HEK293T (cell line): ENCODE data around the gene HEBP2.

Source experiments
- CTCF ChIA-PET: fragments of 350-600 bp; formaldehyde crosslinking; extraction: SDS; loops from one replicate; lab custom pipeline; 2021; ENCODE audit warnings: antibody characterized with exemption, inconsistent platforms; lab: Yijun Ruan, JAX
- POLR2A ChIA-PET: fragments of 350-600 bp; formaldehyde crosslinking; extraction: SDS; loops from one replicate; lab custom pipeline; 2020; ENCODE audit warnings: antibody characterized with exemption, inconsistent platforms; lab: Yijun Ruan, JAX
- DNase-seq: peaks from one replicate; pipeline ENCODE4 v3.0.0; 2012; ENCODE audit warnings: mixed read lengths; ENCODE audit errors: extremely low spot score
- ARNT ChIP-seq: fragments of 450-650 bp; IDR thresholded peaks from 2 replicates; pipeline ENCODE4 v1.6.1; 2017; ENCODE audit warnings: mild to moderate bottlenecking
- BHLHE40 ChIP-seq: fragments of 450-650 bp; IDR thresholded peaks from 2 replicates; pipeline ENCODE4 v1.6.1; 2016; ENCODE audit warnings: mild to moderate bottlenecking, moderate library complexity, borderline replicate concordance
- CTBP1 ChIP-seq: fragments of 450-650 bp; IDR thresholded peaks from 2 replicates; pipeline ENCODE4 v1.6.1; 2016; ENCODE audit warnings: borderline replicate concordance
- ELF4 ChIP-seq: fragments of 450-650 bp; IDR thresholded peaks from 2 replicates; pipeline ENCODE4 v1.6.1; 2017; ENCODE audit warnings: antibody characterized with exemption
- FOXA1 ChIP-seq: fragments of 450-650 bp; IDR thresholded peaks from 2 replicates; pipeline ENCODE4 v1.6.1; 2016; ENCODE audit warnings: mild to moderate bottlenecking
- FOXK2 ChIP-seq: fragments of 450-650 bp; IDR thresholded peaks from 2 replicates; pipeline ENCODE4 v1.6.1; 2016; ENCODE audit warnings: mild to moderate bottlenecking
- FOXM1 ChIP-seq: fragments of 450-650 bp; IDR thresholded peaks from 2 replicates; pipeline ENCODE4 v1.6.1; 2017; ENCODE audit warnings: mild to moderate bottlenecking, borderline replicate concordance
- HDGF ChIP-seq: fragments of 450-650 bp; IDR thresholded peaks from 2 replicates; pipeline ENCODE4 v1.6.1; 2017; ENCODE audit warnings: antibody characterized with exemption, borderline replicate concordance
- L3MBTL2 ChIP-seq: fragments of 450-650 bp; conservative IDR thresholded peaks from 2 replicates; pipeline ENCODE4 v1.6.1; 2016; ENCODE audit warnings: mild to moderate bottlenecking
- LEF1 ChIP-seq: fragments of 450-650 bp; IDR thresholded peaks from 2 replicates; pipeline ENCODE4 v1.6.1; 2017; ENCODE audit warnings: mild to moderate bottlenecking, borderline replicate concordance
- NFRKB ChIP-seq: fragments of 450-650 bp; IDR thresholded peaks from 2 replicates; pipeline ENCODE4 v1.6.1; 2016; ENCODE audit warnings: mild to moderate bottlenecking, moderate library complexity
- PKNOX1 ChIP-seq: fragments of 450-650 bp; IDR thresholded peaks from 2 replicates; pipeline ENCODE4 v1.6.1; 2016
- SP1 ChIP-seq: fragments of 450-650 bp; IDR thresholded peaks from 2 replicates; pipeline ENCODE4 v1.6.1; 2017
- SUZ12 ChIP-seq: fragments of 450-650 bp; IDR thresholded peaks from 2 replicates; pipeline ENCODE4 v1.6.1; 2016; ENCODE audit warnings: mild to moderate bottlenecking
- TARDBP ChIP-seq: fragments of 450-650 bp; IDR thresholded peaks from 2 replicates; pipeline ENCODE4 v1.6.1; 2016
- ZNF384 ChIP-seq: fragments of 450-650 bp; IDR thresholded peaks from 2 replicates; pipeline ENCODE4 v1.6.1; 2016

The HEBP2 gene

GRCh38 chr6:138410048-138410735, 6.2 kb downstream of the HEBP2 start:
- DNase-seq, result no peak
- ChIA-PET CTCF (no interaction called here), POLR2A (no interaction called here)
- TF ChIP-seq CTBP1 (no peak), BHLHE40 (no peak), L3MBTL2 (no peak), SUZ12 (no peak), PKNOX1 (no peak), HDGF (no peak), SP1 (no peak), ZNF384 (no peak), FOXA1 (no peak), ARNT (no peak), FOXK2 (no peak), FOXM1 (no peak), LEF1 (no peak), TARDBP (no peak)

GRCh38 chr6:138410972-138411880, 7.2 kb downstream of the HEBP2 start:
- no peak for DNase-seq
- ChIA-PET CTCF (interaction anchor here (0.6 kb wide), 1 partner anchor 39 kb away, joined by 4 read pairs; no protein-coding TSS in a partner anchor), POLR2A (no interaction called here)
- no peak for TF ChIP-seq CTBP1
- no peak for TF ChIP-seq FOXA1
- 0 out of 2 replicates have a peak, but pooled peaks have one; percentile 24 for TF ChIP-seq PKNOX1

GRCh38 chr6:138415125-138415524, 11.1 kb downstream of the HEBP2 start:
- CTCF ChIA-PET, result interaction anchor here (0.5 to 1.4 kb wide), 2 partner anchors 9 to 295 kb away, joined by 3 to 6 read pairs; no protein-coding TSS in a partner anchor
- POLR2A ChIA-PET, result no interaction called here
- TF ChIP-seq L3MBTL2 (no peak), SP1 (no peak), FOXA1 (no peak), ELF4 (no peak), FOXK2 (no peak), ARNT (no peak), CTBP1 (no peak), LEF1 (no peak), HDGF (no peak), BHLHE40 (no peak), ZNF384 (no peak), SUZ12 (no peak)
- no peak for DNase-seq

GRCh38 chr6:138416206-138416605, 12.2 kb downstream of the HEBP2 start:
- no peak for TF ChIP-seq FOXM1
- no peak for TF ChIP-seq SUZ12
- no peak for TF ChIP-seq CTBP1
- no peak for TF ChIP-seq ELF4
- no peak for TF ChIP-seq ARNT
- no peak for TF ChIP-seq HDGF
- TF ChIP-seq BHLHE40, result no peak
- TF ChIP-seq NFRKB, result no peak
- TF ChIP-seq L3MBTL2, result no peak
- TF ChIP-seq ZNF384, result no peak
- TF ChIP-seq SP1, result no peak
- no peak for DNase-seq
- POLR2A ChIA-PET, result no interaction called here
- CTCF ChIA-PET, result interaction anchor here (0.9 kb wide), 1 partner anchor 12 kb away, joined by 3 read pairs; the partner anchor contains the start of gene HEBP2

GRCh38 chr6:138417493-138418117, 13.6 kb downstream of the HEBP2 start:
- ChIA-PET CTCF (no interaction called here), POLR2A (no interaction called here)
- no peak for DNase-seq
- TF ChIP-seq ELF4 (no peak), ZNF384 (no peak), LEF1 (no peak), L3MBTL2 (no peak), HDGF (no peak), ARNT (no peak), CTBP1 (no peak), SP1 (no peak), FOXA1 (no peak), NFRKB (no peak), FOXM1 (no peak), BHLHE40 (no peak), SUZ12 (no peak), PKNOX1 (no peak), TARDBP (no peak)
